Measurements from ENCODE around the gene EPX.

Gene EPX

DNA sequence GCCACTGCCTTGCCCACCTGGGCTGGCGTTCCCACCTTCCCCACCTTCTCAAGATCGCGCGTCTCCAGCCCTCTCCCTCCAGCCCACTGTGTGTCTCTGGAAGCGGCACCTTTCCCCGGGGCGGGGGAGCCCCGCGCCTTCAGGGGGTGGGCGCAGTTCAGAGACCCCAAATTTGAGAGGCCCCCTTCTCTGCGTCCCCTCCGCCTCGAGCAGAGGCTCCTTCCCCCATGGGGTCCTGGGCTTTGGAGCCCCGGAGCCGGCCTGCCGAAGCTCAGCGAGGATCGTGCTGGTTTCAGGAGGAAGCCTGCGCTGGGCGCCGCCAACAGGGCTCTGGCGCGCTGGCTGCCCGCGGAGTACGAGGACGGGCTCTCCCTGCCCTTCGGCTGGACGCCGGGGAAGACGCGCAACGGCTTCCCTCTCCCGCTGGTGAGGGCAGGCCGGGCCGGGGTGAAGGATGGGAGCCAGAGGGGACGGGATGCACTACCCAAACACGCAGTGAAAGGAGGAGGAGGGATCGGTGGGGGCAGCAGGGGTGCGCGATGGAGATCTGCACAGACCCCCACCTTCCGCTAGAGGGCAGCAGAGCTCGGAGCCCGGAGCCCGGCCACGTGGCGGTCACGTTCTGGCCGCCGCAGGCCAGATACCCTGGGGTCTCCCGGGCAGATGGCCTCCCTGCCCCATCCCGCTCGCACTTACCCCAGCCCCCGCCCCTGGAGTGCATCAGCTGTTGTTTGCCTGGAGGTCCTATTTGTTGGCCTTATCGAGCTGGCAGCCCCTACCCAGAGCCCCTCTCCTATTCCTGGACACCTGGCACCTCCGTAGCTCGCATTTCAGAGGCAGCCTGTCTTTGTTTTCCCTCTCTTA lies 57.0 kb downstream of the EPX start (continued):
- TF ChIP-seq ZNF785 (tag by site-specific recombination; IDR thresholded peaks at IDR 0.05) (no peak), ZFP3 (tag by site-specific recombination; IDR thresholded peaks at IDR 0.05; ENCODE audit: low read depth) (no peak), ZNF211 (tag by site-specific recombination; IDR thresholded peaks at IDR 0.05; ENCODE audit: low read depth) (no peak), BCL11B (tag by site-specific recombination; IDR thresholded peaks at IDR 0.05; ENCODE audit: low read depth) (no peak), ZNF23 (tag by site-specific recombination; IDR thresholded peaks at IDR 0.05; ENCODE audit: borderline replicate concordance) (no peak), KLF9 (tag by site-specific recombination; IDR thresholded peaks at IDR 0.05; ENCODE audit: low read depth) (0 out of 2 replicates have a peak, but pooled peaks have one; percentile 24), ZNF600 (tag by site-specific recombination; IDR thresholded peaks at IDR 0.05) (peak; percentile 57; the same call in 1 of the 2 replicates), ZNF777 (tag by site-specific recombination; IDR thresholded peaks at IDR 0.05; ENCODE audit: borderline replicate concordance) (peak; percentile 66; the same call in 1 of the 2 replicates), YY1 (tag by site-specific recombination; IDR thresholded peaks at IDR 0.05) (no peak), ZNF629 (tag by site-specific recombination; IDR thresholded peaks at IDR 0.05) (0 out of 2 replicates have a peak, but pooled peaks have one; percentile 15), MEIS1 (CRISPR knock-in tag; IDR thresholded peaks at IDR 0.05; ENCODE audit: borderline replicate concordance) (no peak), ZNF2 (tag by site-specific recombination; IDR thresholded peaks at IDR 0.05) (no peak), GLI4 (tag by site-specific recombination; IDR thresholded peaks at IDR 0.05) (no peak)
- TF ChIP-seq, protein P1, sequence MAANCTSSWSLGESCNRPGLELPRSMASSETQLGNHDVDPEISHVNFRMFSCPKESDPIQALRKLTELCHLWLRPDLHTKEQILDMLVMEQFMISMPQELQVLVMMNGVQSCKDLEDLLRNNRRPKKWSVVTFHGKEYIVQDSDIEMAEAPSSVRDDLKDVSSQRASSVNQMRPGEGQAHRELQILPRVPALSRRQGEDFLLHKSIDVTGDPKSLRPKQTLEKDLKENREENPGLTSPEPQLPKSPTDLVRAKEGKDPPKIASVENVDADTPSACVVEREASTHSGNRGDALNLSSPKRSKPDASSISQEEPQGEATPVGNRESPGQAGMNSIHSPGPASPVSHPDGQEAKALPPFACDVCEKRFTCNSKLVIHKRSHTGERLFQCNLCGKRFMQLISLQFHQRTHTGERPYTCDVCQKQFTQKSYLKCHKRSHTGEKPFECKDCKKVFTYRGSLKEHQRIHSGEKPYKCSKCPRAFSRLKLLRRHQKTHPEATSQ (tag by site-specific recombination; IDR thresholded peaks at IDR 0.05) = no peak; the same call in 1 of the 2 replicates
- TF ChIP-seq, protein P2, sequence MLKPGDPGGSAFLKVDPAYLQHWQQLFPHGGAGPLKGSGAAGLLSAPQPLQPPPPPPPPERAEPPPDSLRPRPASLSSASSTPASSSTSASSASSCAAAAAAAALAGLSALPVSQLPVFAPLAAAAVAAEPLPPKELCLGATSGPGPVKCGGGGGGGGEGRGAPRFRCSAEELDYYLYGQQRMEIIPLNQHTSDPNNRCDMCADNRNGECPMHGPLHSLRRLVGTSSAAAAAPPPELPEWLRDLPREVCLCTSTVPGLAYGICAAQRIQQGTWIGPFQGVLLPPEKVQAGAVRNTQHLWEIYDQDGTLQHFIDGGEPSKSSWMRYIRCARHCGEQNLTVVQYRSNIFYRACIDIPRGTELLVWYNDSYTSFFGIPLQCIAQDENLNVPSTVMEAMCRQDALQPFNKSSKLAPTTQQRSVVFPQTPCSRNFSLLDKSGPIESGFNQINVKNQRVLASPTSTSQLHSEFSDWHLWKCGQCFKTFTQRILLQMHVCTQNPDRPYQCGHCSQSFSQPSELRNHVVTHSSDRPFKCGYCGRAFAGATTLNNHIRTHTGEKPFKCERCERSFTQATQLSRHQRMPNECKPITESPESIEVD (tag by site-specific recombination; IDR thresholded peaks at IDR 0.05) = no peak
- TF ChIP-seq, protein P3, sequence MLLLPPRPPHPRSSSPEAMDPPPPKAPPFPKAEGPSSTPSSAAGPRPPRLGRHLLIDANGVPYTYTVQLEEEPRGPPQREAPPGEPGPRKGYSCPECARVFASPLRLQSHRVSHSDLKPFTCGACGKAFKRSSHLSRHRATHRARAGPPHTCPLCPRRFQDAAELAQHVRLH (tag by site-specific recombination; IDR thresholded peaks at IDR 0.05) = no peak
- TF ChIP-seq, protein P4, sequence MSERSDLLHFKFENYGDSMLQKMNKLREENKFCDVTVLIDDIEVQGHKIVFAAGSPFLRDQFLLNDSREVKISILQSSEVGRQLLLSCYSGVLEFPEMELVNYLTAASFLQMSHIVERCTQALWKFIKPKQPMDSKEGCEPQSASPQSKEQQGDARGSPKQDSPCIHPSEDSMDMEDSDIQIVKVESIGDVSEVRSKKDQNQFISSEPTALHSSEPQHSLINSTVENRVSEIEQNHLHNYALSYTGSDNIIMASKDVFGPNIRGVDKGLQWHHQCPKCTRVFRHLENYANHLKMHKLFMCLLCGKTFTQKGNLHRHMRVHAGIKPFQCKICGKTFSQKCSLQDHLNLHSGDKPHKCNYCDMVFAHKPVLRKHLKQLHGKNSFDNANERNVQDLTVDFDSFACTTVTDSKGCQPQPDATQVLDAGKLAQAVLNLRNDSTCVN (tag by site-specific recombination; optimal IDR thresholded peaks at IDR 0.05) = peak; percentile 30
- TF ChIP-seq, protein P5, sequence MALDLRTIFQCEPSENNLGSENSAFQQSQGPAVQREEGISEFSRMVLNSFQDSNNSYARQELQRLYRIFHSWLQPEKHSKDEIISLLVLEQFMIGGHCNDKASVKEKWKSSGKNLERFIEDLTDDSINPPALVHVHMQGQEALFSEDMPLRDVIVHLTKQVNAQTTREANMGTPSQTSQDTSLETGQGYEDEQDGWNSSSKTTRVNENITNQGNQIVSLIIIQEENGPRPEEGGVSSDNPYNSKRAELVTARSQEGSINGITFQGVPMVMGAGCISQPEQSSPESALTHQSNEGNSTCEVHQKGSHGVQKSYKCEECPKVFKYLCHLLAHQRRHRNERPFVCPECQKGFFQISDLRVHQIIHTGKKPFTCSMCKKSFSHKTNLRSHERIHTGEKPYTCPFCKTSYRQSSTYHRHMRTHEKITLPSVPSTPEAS (tag by site-specific recombination; IDR thresholded peaks at IDR 0.05) = no peak

DNA sequence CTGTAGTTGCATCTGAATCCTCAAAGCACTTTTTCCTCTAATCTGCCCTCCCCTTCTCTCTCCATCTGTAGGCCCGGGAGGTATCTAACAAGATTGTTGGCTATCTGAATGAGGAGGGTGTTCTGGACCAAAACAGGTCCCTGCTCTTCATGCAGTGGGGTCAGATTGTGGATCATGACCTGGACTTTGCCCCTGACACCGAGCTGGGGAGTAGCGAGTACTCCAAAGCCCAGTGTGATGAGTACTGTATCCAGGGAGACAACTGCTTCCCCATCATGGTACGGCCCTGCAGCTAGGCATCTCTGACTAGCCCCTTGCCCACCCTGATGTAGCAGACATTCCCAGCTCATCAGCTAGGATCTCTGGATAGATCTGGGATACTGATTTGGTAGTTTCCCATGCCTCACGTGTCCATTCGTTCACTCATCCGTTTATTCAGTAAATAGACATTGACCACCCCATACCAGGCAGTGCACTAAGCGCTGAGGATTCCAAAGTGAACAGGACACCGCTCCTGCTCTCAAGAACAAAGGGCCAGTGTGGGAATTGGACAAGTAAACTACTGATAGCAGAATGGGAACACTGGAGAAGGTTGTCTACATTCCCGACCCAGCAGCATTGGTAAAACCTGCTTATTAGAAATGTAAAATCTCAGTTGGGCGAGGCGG lies 58.0 kb downstream of the EPX start:
- no peaks in the 10 kb centered on the region for H3K36me3 ChIP-seq (ENCODE audit: control insufficient read depth in 2 of 2, insufficient read depth in 1 of 2, low read length in 2 of 2)
- H3K9me3 ChIP-seq (ENCODE audit: control insufficient read depth, insufficient read depth, low read depth, low read length) = no peaks in the 10 kb centered on the region
- no peak overlapping the region for H3K4me3 ChIP-seq (ENCODE audit: low read depth, low read length)
- POLR2A ChIA-PET = interaction anchor here (1.3 kb wide), 1 partner anchor 167 kb away, joined by 3 read pairs; the partner anchor contains the start of gene RNF43
- TF ChIP-seq ZNF16 (tag by site-specific recombination; IDR thresholded peaks at IDR 0.05; ENCODE audit: low read depth) (no peak), ZNF664 (tag by site-specific recombination; IDR thresholded peaks at IDR 0.05) (no peak), ZNF548 (tag by site-specific recombination; IDR thresholded peaks at IDR 0.05) (no peak), ZNF184 (tag by site-specific recombination; IDR thresholded peaks at IDR 0.05) (no peak), ZNF211 (tag by site-specific recombination; IDR thresholded peaks at IDR 0.05; ENCODE audit: low read depth) (no peak), ZNF555 (tag by site-specific recombination; conservative IDR thresholded peaks at IDR 0.05) (no peak), ZNF19 (tag by site-specific recombination; IDR thresholded peaks at IDR 0.05; ENCODE audit: low read depth) (no peak)
- H3K4me1 ChIP-seq (ENCODE audit: control insufficient read depth, insufficient read depth, low read length) = no peaks in the 10 kb centered on the region
- H3K27ac ChIP-seq (ENCODE audit: extremely low read depth, low read depth, low read length) = no peak overlapping the region
- CTCF ChIA-PET = interaction anchor here (0.5 to 4.2 kb wide), 25 partner anchors 8 to 280 kb away, joined by 3 to 32 read pairs (median 5); partner anchors contain the start of genes LPO and MKS1
